DMS 273 (cell line): ENCODE data around the gene EYS.
"Not testable (repeated sequence)": the region's sequence is repeated elsewhere in the genome, so short reads cannot be mapped to it uniquely, and the experiment has no call there.

Experiments
- DNase-seq: peaks from one replicate; lab custom pipeline; 2025; ENCODE audit not compliant: unreplicated experiment; lab: John Stamatoyannopoulos, UW

Gene EYS

DNA sequence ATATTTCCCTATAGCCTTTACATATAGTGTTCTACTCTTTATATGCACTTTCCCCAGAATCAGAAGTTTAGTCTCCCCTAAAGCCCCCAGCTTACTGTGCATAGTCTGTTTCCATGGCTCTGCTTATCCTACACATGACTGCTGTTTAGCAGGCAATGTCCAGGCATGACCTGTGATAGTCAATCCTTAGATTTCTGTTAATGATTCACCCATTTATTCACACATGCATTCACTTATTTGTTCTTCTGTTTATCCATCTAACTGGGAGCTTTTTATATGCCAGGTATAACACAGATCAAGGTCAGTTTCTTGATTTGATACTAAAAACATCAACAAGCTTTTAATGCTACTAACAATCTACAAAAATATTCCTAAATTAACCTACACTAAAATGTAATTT is 1770.6 kb downstream of the EYS start:
- DNase-seq, result no peak

DNA sequence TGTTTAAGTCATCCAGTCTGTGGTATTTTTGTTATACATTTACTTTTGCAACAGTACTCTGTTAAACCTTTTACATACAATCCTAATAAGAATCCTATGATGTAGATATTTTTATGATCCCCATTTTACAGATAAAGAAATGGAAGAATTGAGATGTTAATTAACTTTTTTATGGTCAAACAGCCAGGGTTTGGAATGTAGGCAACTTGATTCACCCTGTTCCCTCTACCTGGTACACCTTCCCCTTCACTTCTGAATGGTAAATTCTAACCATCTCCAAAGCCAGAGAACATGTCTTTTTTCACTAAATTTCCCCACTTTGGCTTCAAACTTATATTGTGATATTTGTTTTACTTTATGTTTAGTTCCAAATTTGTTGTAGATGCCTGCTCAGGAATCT is 1771.3 kb downstream of the EYS start:
- no peak for DNase-seq

GRCh38 chr6:63933948-63934347 is 1773.1 kb downstream of the EYS start:
- DNase-seq, result not testable (repeated sequence)

DNA sequence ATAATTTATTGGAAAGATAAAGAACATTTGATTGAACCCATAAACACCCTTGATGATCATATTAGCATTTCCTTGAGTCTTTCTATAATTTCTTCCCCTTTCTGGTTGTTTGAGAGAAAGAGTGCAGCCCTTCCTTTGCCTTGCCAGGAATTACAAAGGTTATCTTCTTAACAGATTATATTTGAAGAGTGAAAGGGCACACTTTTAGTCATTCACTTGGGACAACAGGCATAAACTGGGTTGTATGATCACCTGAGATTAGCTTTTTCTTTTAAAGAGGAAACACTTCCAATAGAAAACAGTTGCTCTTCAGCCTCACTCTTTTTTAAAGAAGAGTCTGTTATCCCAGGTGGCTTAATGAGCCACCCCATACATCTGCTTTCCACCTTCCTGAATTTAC is 1776.2 kb downstream of the EYS start:
- DNase-seq, result no peak

GRCh38 chr6:63929111-63929510 is 1777.9 kb downstream of the EYS start:
- no peak for DNase-seq

- DNase-seq, result no peak
Observed at GRCh38 chr6:63928613-63929012, 1778.4 kb downstream of the EYS start.

DNA sequence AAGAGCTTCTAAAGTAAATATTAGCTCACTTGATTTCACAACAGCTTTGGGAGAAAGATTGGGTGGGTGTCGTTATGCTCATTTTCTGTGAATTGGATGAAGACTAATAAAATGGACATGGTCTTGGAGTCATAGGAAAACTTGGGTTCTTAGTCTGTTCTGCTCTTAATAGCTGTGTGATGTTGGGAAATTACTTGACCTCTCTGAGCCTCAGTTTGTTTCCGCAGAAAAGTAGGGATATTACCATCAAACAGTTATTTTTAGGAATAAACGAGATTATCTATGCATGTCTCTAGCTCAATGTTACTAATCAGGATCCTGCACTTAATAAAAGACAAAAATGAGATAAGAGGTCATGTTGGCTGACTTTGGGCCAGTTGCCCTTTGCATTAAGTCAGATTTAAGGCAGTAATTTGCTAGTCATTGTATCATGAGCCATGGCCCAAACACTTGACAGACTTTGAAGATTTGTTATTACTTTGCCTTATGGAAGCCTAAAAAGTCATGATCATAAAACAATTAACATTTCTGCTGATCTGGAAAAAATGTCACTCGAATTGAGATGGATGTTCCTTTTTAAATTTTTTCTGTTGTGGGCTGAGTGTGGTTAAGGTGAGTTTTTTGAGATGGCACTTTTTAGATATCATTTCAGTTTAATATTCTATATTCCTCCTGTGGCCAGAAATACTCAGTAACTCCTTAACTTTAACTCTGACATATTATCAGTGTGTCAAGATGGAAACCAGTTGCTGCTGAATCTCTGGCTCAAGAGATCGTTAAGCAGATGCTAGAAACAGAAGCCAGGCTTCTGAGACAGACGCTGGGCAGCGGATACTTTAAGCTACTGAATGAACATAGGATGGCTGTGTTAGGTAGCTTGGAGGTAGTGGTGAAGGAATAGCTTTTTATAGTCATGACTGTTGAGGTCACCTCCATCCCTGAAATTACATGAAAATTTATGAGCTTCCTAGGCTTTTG is 1779.8 kb downstream of the EYS start:
- DNase-seq, result no peak

GRCh38 chr6:63926258-63926780 is 1780.7 kb downstream of the EYS start:
- no peak for DNase-seq

GRCh38 chr6:63923139-63923739 is 1783.8 kb downstream of the EYS start:
- DNase-seq, result peak; percentile 69

GRCh38 chr6:63919556-63920110 is 1787.4 kb downstream of the EYS start:
- DNase-seq, result no peak

DNA sequence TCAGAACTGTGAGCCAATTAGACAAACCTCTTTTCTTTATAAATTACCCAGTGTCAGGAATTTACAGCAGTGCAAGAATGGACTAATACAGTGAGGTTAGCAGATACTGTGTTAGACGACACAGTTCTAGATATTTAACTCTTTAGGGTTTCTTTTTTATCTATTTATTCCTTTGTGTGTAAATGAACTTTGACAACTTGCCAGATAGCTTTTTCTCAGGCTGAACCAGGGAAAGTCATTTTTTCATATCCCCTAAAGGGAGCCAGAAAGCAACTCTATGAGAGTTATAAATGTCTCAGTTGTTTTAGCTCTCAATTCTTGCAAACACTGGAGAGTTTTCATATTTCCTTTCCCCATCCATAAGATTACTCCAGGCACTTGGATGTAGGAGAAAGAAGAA is 1794.1 kb downstream of the EYS start:
- no peak for DNase-seq

GRCh38 chr6:63910863-63911551 is 1796.0 kb downstream of the EYS start:
- DNase-seq, result peak; percentile 34

DNA sequence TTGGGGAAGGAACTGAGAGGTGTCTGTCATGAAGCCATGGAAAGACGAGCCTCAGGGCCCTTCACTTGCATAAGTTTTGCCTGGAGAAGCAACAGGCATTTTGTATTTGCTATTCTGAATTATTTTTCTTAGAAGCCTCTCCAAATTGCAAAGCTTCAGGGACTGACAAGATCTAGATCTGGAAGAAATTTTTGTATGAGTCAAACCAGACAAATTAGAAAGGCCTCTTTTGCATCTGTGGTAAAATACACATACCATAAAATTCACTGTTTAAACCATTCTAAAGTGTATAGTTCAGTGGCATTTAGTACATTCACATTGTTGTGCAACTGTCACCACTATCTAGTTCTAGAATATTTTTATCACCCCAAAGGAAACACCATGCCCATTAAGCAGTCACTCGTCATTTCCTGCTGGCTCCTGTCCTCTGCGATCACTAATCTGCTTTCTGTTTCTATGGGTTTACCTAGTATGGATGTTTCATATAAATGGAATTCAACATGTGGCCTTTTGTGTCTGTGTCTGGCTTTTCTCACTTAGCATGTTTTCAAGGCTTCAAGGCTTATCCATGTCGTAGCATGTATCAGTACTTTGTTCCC is 1802.3 kb downstream of the EYS start:
- no peak for DNase-seq

- DNase-seq, result peak; percentile 20
Observed at GRCh38 chr6:63899550-63899949, 1807.5 kb downstream of the EYS start.

GRCh38 chr6:63897952-63898351 is 1809.1 kb downstream of the EYS start:
- DNase-seq, result no peak

DNA sequence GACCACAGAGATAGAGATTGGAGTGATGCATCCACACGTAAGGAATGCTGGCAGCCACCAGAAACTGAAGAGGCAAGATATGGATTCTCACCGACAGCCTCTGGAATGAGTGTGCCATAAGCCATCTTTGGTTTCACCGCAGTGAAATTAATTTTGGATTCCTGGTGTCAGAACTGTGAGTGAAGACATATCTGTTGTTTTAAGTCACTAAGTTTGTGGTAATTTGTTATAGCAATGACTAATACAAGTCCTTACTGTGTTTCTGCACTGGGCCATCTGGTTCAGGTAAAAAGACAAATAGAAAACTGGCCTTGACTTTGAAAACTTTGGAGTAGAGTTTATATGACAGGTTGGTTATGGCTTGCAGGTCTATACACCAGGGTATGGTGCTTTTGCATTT is 1809.6 kb downstream of the EYS start:
- no peak for DNase-seq

- no peak for DNase-seq
Observed at GRCh38 chr6:63888416-63888815, 1818.6 kb downstream of the EYS start.

DNA sequence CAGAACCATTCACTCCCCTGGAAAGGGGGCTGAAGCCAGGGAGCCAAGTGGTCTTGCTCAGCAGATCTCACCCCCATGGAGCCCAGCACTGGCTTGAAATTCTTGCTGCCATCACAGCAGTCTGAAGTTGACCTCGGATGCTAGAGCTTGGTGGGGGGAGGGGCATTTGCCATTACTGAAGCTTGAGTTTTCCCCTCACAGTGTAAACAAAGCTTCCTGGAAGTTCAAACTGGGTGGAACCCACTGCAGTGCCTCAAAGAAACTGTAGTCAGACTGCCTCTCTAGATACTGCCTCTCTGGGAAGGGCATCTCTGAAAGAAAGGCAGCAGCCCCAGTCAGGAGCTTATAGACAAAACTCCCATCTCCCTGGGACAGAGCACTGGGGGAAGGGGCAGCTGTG is 1819.2 kb downstream of the EYS start:
- not testable (repeated sequence) for DNase-seq

GRCh38 chr6:63887002-63887751 is 1819.8 kb downstream of the EYS start:
- no peak for DNase-seq

GRCh38 chr6:63886341-63886740 is 1820.7 kb downstream of the EYS start:
- DNase-seq, result no peak
